Gastroesophageal sphincter (tissue), 4 donors: ENCODE data around the gene CCDC195. TPM values are rescaled to one million over a fixed set of nuclear protein-coding genes. Genes with fewer than 3 reads are reported as not detected.

ENCODE experiments used
- ATAC-seq: fragments of 150-250 bp; one replicate; pipeline ENCODE4 v1.9.1; 2016; ENCODE audit warnings: mild to moderate bottlenecking, moderate library complexity
- H3K27ac ChIP-seq, 4 donors: fragments of 200-600 bp; sonication (generic) in 3 of 4; 1 replicate in 3 of 4; 2 replicates in 1 of 4; pipeline ENCODE4 v1.5.1; 2016 to 2019
- H3K27me3 ChIP-seq: fragments of 200-600 bp; sonication (generic); one replicate; pipeline ENCODE4 v1.5.1; 2019
- H3K36me3 ChIP-seq, 2 donors: fragments of 200-600 bp; sonication (generic); one replicate each; pipeline ENCODE4 v1.5.1; 2019; ENCODE audit warnings: control low read depth in 1 of 2
- H3K4me1 ChIP-seq, 3 donors: fragments of 200-600 bp; sonication (generic); 1 replicate in 2 of 3; 2 replicates in 1 of 3; pipeline ENCODE4 v1.5.1; 2016 to 2019; ENCODE audit warnings: control low read depth in 2 of 3
- H3K4me3 ChIP-seq, 2 donors: fragments of 200-600 bp; sonication (generic); one replicate each; pipeline ENCODE4 v1.5.1; 2019; ENCODE audit warnings: mild to moderate bottlenecking in 1 of 2, moderate library complexity in 1 of 2
- H3K9me3 ChIP-seq, 3 donors: fragments of 200-600 bp; sonication (generic); one replicate each; pipeline ENCODE4 v1.5.1; 2017 to 2019; ENCODE audit warnings: control low read depth in 2 of 3
- CTCF ChIP-seq, 4 experiments: fragments of 200-600 bp in 2 of 4; fragments of 450-650 bp in 2 of 4; sonication (generic) in 1 of 4; IDR thresholded peaks; one replicate each; pipeline ENCODE4 v1.5.1; 2017 to 2019; ENCODE audit warnings: antibody characterized with exemption in 4 of 4, mild to moderate bottlenecking in 2 of 4, moderate library complexity in 2 of 4
- EP300 ChIP-seq: sonication (generic); formaldehyde crosslinking; IDR thresholded peaks from one replicate; pipeline ENCODE4 v1.6.1; 2017; ENCODE audit warnings: antibody characterized with exemption, mild to moderate bottlenecking
- POLR2A ChIP-seq, 2 donors: fragments of 450-650 bp; IDR thresholded peaks; one replicate each; pipeline ENCODE4 v1.6.1; 2017; ENCODE audit warnings: antibody characterized with exemption in 2 of 2, mild to moderate bottlenecking in 2 of 2, moderate library complexity in 1 of 2
- POLR2AphosphoS5 ChIP-seq: sonication (generic); formaldehyde crosslinking; IDR thresholded peaks from one replicate; pipeline ENCODE4 v1.6.1; 2017; ENCODE audit warnings: antibody characterized with exemption
- WGBS, 2 donors: methylation state at CpG; one replicate each; pipeline ENCODE4 v1.1.5; 2018; ENCODE audit warnings: low coverage in 1 of 2; 5-methylcytosine and 5-hydroxymethylcytosine counted together
- total RNA-seq, 4 donors: library from RNA; depleted of rRNA; stranded (reverse); fragments of >200 nt; gene quantifications; one replicate each; pipeline ENCODE4 v1.1.0, GENCODE V29; 2016

Gene CCDC195
- total RNA-seq, 4 donors from 2014 or later = not detected

GRCh38 chr2:224731665-224732064, 15.5 kb upstream of the CCDC195 start:
- Histone ChIP-seq H3K27me3 (no peaks in the 10 kb centered on the region), H3K9me3 (peaks cover 0 to 24% (median 0%) of the 10 kb centered on the region in 3 donors), H3K4me3 (no peak overlapping the region), H3K4me1 (no peaks in the 10 kb centered on the region), H3K36me3 (no peaks in the 10 kb centered on the region), H3K27ac (no peak overlapping the region)
- WGBS, 2 donors = 75 to 85% methylated on average over 1 of the region's 1 CpG
- TF ChIP-seq POLR2A (IDR thresholded peaks at IDR 0.05) (no peak), EP300 (no peak), POLR2AphosphoS5 (no peak), CTCF (IDR thresholded peaks at IDR 0.05) (no peak)
- ATAC-seq = no peak

- Histone ChIP-seq H3K4me1 (no peaks in the 10 kb centered on the region), H3K27me3 (no peaks in the 10 kb centered on the region), H3K4me3 (no peak overlapping the region), H3K9me3 (peaks cover 0 to 20% (median 0%) of the 10 kb centered on the region in 3 donors), H3K36me3 (no peaks in the 10 kb centered on the region), H3K27ac (no peak overlapping the region)
- no peak for TF ChIP-seq POLR2A (IDR thresholded peaks at IDR 0.05)
- TF ChIP-seq CTCF (IDR thresholded peaks at IDR 0.05) = no peak
- TF ChIP-seq EP300 = no peak
- TF ChIP-seq POLR2AphosphoS5 = no peak
- no peak for ATAC-seq
- WGBS, 2 donors = 83% methylated on average over 1 of the region's 1 CpG
Observed at GRCh38 chr2:224729435-224729834, 13.3 kb upstream of the CCDC195 start.

GRCh38 chr2:224724331-224724730, 8.2 kb upstream of the CCDC195 start:
- ATAC-seq = no peak
- H3K9me3 ChIP-seq = peaks cover 0 to 20% (median 0%) of the 10 kb centered on the region in 3 donors
- no peaks in the 10 kb centered on the region for H3K27me3 ChIP-seq
- H3K4me1 ChIP-seq = no peaks in the 10 kb centered on the region
- H3K4me3 ChIP-seq = no peak overlapping the region
- WGBS, 2 donors = 59 to 85% methylated on average over 2 of the region's 2 CpGs
- no peak for TF ChIP-seq POLR2A (IDR thresholded peaks at IDR 0.05)
- TF ChIP-seq CTCF (IDR thresholded peaks at IDR 0.05) = no peak
- no peak for TF ChIP-seq POLR2AphosphoS5
- no peak for TF ChIP-seq EP300
- H3K36me3 ChIP-seq = no peaks in the 10 kb centered on the region
- H3K27ac ChIP-seq = no peak overlapping the region

GRCh38 chr2:224723586-224724217, 7.5 kb upstream of the CCDC195 start:
- no peak for ATAC-seq
- H3K4me3 ChIP-seq = no peak overlapping the region
- WGBS, 2 donors = 62 to 64% methylated on average over 2 of the region's 2 CpGs
- no peaks in the 10 kb centered on the region for H3K27me3 ChIP-seq
- no peaks in the 10 kb centered on the region for H3K4me1 ChIP-seq
- TF ChIP-seq EP300 = no peak
- H3K9me3 ChIP-seq = peaks cover 0 to 13% (median 0%) of the 10 kb centered on the region in 3 donors
- no peaks in the 10 kb centered on the region for H3K36me3 ChIP-seq
- no peak overlapping the region for H3K27ac ChIP-seq

- Histone ChIP-seq H3K27me3 (no peaks in the 10 kb centered on the region), H3K27ac (no peak overlapping the region), H3K36me3 (no peaks in the 10 kb centered on the region), H3K4me3 (no peak overlapping the region), H3K9me3 (peaks cover 0 to 8% (median 0%) of the 10 kb centered on the region in 3 donors), H3K4me1 (no peaks in the 10 kb centered on the region)
- ATAC-seq = no peak
- no peak for TF ChIP-seq POLR2AphosphoS5
- TF ChIP-seq EP300 = no peak
- no peak for TF ChIP-seq POLR2A (IDR thresholded peaks at IDR 0.05)
- no peak for TF ChIP-seq CTCF (IDR thresholded peaks at IDR 0.05)
- WGBS, 2 donors = 72 to 76% methylated on average over 4 of the region's 4 CpGs
Observed at GRCh38 chr2:224722770-224723169, 6.6 kb upstream of the CCDC195 start.
